Measurements from ENCODE around the gene C20orf96.
"Not testable (repeated sequence)": the region's sequence is repeated elsewhere in the genome, so short reads cannot be mapped to it uniquely, and the experiment has no call there.

C20orf96 gene

GRCh38 chr20:235891-236290, 54.7 kb downstream of the C20orf96 start:
- no peak for DNase-seq

- no peak for DNase-seq
Observed at GRCh38 chr20:227439-228105, 63.0 kb downstream of the C20orf96 start.

GRCh38 chr20:226958-227357, 63.6 kb downstream of the C20orf96 start, which contains the start of gene DEFB129:
Gene DEFB129 (plus strand): TSS chr20:227258. CDS start chr20:227289, 31 bp downstream.
- DNase-seq: no peak

- DNase-seq: not testable (repeated sequence)
Observed at GRCh38 chr20:225879-226278, 64.7 kb downstream of the C20orf96 start.

GRCh38 chr20:221258-221830, 69.2 kb downstream of the C20orf96 start:
- no peak for DNase-seq

All from NCI-H1436 treated with DMSO at 0.1 percent for 48 hours (cell line).